SK-N-MC (cell line): ENCODE data around the gene SMCP.

Experiments used
- EZH2 ChIP-seq: fragments of 200-600 bp; sonication (generic); IDR thresholded peaks from one replicate; pipeline ENCODE4 v1.6.1; 2017; ENCODE audit warnings: antibody characterized with exemption
- POLR2AphosphoS5 ChIP-seq: IDR thresholded peaks from 2 replicates; pipeline ENCODE4 v1.6.1; 2012; ENCODE audit warnings: mild to moderate bottlenecking, low read depth, low read length, borderline replicate concordance

- no peak for TF ChIP-seq POLR2AphosphoS5
- TF ChIP-seq EZH2, result no peak
Observed at GRCh38 chr1:152884085-152884484, 6.0 kb downstream of the SMCP start.
